Trophoblast cell (in vitro differentiated cells and primary cell): Measurements from ENCODE around the gene ZDHHC15.
"Not testable (repeated sequence)": the region's sequence is repeated elsewhere in the genome, so short reads cannot be mapped to it uniquely, and the experiment has no call there.

Experiments
- DNase-seq, 2 donors: peaks; one replicate each; pipeline ENCODE4 v3.0.0-alpha.2; 2016
- H2AFZ ChIP-seq: 2 replicates; pipeline ENCODE4 v1.6.1; 2013; ENCODE audit warnings: low read length, moderate library complexity, mild to moderate bottlenecking; ENCODE audit not compliant: insufficient read depth, poor library complexity
- H2AK5ac ChIP-seq: 2 replicates; pipeline ENCODE4 v1.6.1; 2013; ENCODE audit warnings: mild to moderate bottlenecking, low read length
- H2BK120ac ChIP-seq: 2 replicates; pipeline ENCODE4 v1.6.1; 2013; ENCODE audit warnings: low read length, mild to moderate bottlenecking, moderate library complexity; ENCODE audit not compliant: insufficient read depth, poor library complexity
- H2BK12ac ChIP-seq: 2 replicates; pipeline ENCODE4 v1.6.1; 2013; ENCODE audit warnings: mild to moderate bottlenecking, low read length, moderate library complexity
- H2BK5ac ChIP-seq: 2 replicates; pipeline ENCODE4 v1.6.1; 2013; ENCODE audit warnings: low read length, low read depth, moderate library complexity, mild to moderate bottlenecking; ENCODE audit not compliant: poor library complexity
- H3K14ac ChIP-seq: 2 replicates; pipeline ENCODE4 v1.6.1; 2013; ENCODE audit warnings: mild to moderate bottlenecking, low read length
- H3K18ac ChIP-seq: 2 replicates; pipeline ENCODE4 v1.6.1; 2013; ENCODE audit warnings: mild to moderate bottlenecking, low read length
- H3K23ac ChIP-seq: 2 replicates; pipeline ENCODE4 v1.6.1; 2013; ENCODE audit warnings: low read length
- H3K27ac ChIP-seq: 2 replicates; pipeline ENCODE4 v1.5.1; 2013; ENCODE audit warnings: low read depth, mild to moderate bottlenecking, inconsistent platforms, low read length, moderate library complexity
- H3K27me3 ChIP-seq: 2 replicates; pipeline ENCODE4 v1.6.1; 2013; ENCODE audit warnings: inconsistent platforms, mild to moderate bottlenecking, low read length, moderate library complexity; ENCODE audit not compliant: insufficient read depth
- H3K36me3 ChIP-seq, 2 experiments: 1 replicate in 1 of 2; 2 replicates in 1 of 2; pipeline ENCODE4 v1.6.1; 2013; ENCODE audit warnings: low read length in 2 of 2, mild to moderate bottlenecking in 2 of 2, moderate library complexity in 1 of 2; ENCODE audit not compliant: insufficient read depth in 2 of 2, control insufficient read depth in 1 of 2
- H3K4ac ChIP-seq: 2 replicates; pipeline ENCODE4 v1.6.1; 2013; ENCODE audit warnings: low read depth, mild to moderate bottlenecking, low read length, moderate library complexity
- H3K4me1 ChIP-seq, 2 experiments: 1 replicate in 1 of 2; 2 replicates in 1 of 2; pipeline ENCODE4 v1.6.1; 2013; ENCODE audit warnings: low read length in 2 of 2, mild to moderate bottlenecking in 2 of 2, moderate library complexity in 1 of 2; ENCODE audit not compliant: insufficient read depth in 2 of 2, control insufficient read depth in 1 of 2
- H3K4me2 ChIP-seq: 2 replicates; pipeline ENCODE4 v1.6.1; 2013; ENCODE audit warnings: inconsistent platforms, mild to moderate bottlenecking, low read length, moderate library complexity
- H3K4me3 ChIP-seq: 2 replicates; pipeline ENCODE4 v1.5.1; 2013; ENCODE audit warnings: mild to moderate bottlenecking, low read depth, low read length, inconsistent platforms
- H3K79me1 ChIP-seq: one replicate; pipeline ENCODE4 v1.6.1; 2013; ENCODE audit warnings: low read length
- H3K79me2 ChIP-seq: 2 replicates; pipeline ENCODE4 v1.6.1; 2013; ENCODE audit warnings: low read length, mild to moderate bottlenecking; ENCODE audit not compliant: control insufficient read depth, insufficient read depth, poor library complexity
- H3K9ac ChIP-seq: 2 replicates; pipeline ENCODE4 v1.6.1; 2013; ENCODE audit warnings: mild to moderate bottlenecking, low read length
- H3K9me3 ChIP-seq: 2 replicates; pipeline ENCODE4 v1.6.1; 2013; ENCODE audit warnings: low read depth, mild to moderate bottlenecking, control low read depth, inconsistent platforms, low read length; ENCODE audit not compliant: insufficient read depth
- H4K12ac ChIP-seq: 2 replicates; pipeline ENCODE4 v1.6.1; 2013; ENCODE audit warnings: low read depth, mild to moderate bottlenecking, low read length, moderate library complexity
- H4K8ac ChIP-seq: 2 replicates; pipeline ENCODE4 v1.6.1; 2013; ENCODE audit warnings: low read depth, mild to moderate bottlenecking, low read length, moderate library complexity
- H4K91ac ChIP-seq: one replicate; pipeline ENCODE4 v1.6.1; 2013; ENCODE audit warnings: low read depth, mild to moderate bottlenecking, low read length, moderate library complexity
- WGBS: extraction: QIAGEN DNeasy Blood & Tissue Kit; methylation state at CpG from one replicate; pipeline ENCODE4 v1.1.7; 2013; ENCODE audit warnings: missing lambda C conversion rate; ENCODE audit not compliant: insufficient read length, insufficient coverage; ENCODE audit errors: extremely low coverage; 5-methylcytosine and 5-hydroxymethylcytosine counted together

The ZDHHC15 gene

GRCh38 chrX:75407153-75407552 is 115.7 kb downstream of the ZDHHC15 start:
- H2BK12ac ChIP-seq, H2AFZ ChIP-seq, H3K14ac ChIP-seq, H3K79me2 ChIP-seq, H4K8ac ChIP-seq, H3K23ac ChIP-seq, DNase-seq, H2AK5ac ChIP-seq, H3K79me1 ChIP-seq, H2BK120ac ChIP-seq, H3K9ac ChIP-seq, H2BK5ac ChIP-seq, H3K4me1 ChIP-seq, H3K36me3 ChIP-seq, H3K18ac ChIP-seq, H4K12ac ChIP-seq, H3K4me2 ChIP-seq, H3K4me3 ChIP-seq, H3K9me3 ChIP-seq, H3K27ac ChIP-seq, H4K91ac ChIP-seq, H3K27me3 ChIP-seq, H3K4ac ChIP-seq: not testable (repeated sequence)
- WGBS, result no CpG with 5 or more reads among the region's 24 CpGs

- Histone ChIP-seq H3K79me1 (no peaks in the 10 kb centered on the region), H2BK5ac (no peak overlapping the region), H4K91ac (no peak overlapping the region), H3K27ac (no peak overlapping the region), H3K4me3 (no peak overlapping the region), H3K36me3 (no peaks in the 10 kb centered on the region), H2BK120ac (no peak overlapping the region), H3K23ac (no peak overlapping the region), H3K18ac (no peak overlapping the region), H3K4ac (no peak overlapping the region), H2BK12ac (no peak overlapping the region), H3K79me2 (no peaks in the 10 kb centered on the region), H3K4me1 (no peaks in the 10 kb centered on the region), H4K12ac (no peak overlapping the region), H3K14ac (no peak overlapping the region), H4K8ac (no peak overlapping the region), H3K9me3 (no peaks in the 10 kb centered on the region), H3K9ac (no peak overlapping the region), H3K27me3 (no peaks in the 10 kb centered on the region), H3K4me2 (no peak overlapping the region), H2AK5ac (no peak overlapping the region), H2AFZ (no peak overlapping the region)
- DNase-seq, result no peak
- WGBS, result no CpG with 5 or more reads among the region's 2 CpGs
These were observed 132.4 kb downstream of the ZDHHC15 start for GRCh38 chrX:75390470-75390869.

- Histone ChIP-seq H3K9me3 (no peaks in the 10 kb centered on the region), H3K36me3 (no peaks in the 10 kb centered on the region), H2BK12ac (no peak overlapping the region), H3K27me3 (no peaks in the 10 kb centered on the region), H2BK5ac (no peak overlapping the region), H2AFZ (no peak overlapping the region), H2BK120ac (no peak overlapping the region), H3K4me1 (no peaks in the 10 kb centered on the region), H2AK5ac (no peak overlapping the region), H4K12ac (no peak overlapping the region), H3K23ac (no peak overlapping the region), H3K14ac (no peak overlapping the region), H4K91ac (no peak overlapping the region), H3K79me2 (no peaks in the 10 kb centered on the region), H3K27ac (no peak overlapping the region), H3K79me1 (no peaks in the 10 kb centered on the region), H3K18ac (no peak overlapping the region), H3K9ac (no peak overlapping the region), H4K8ac (no peak overlapping the region), H3K4me2 (no peak overlapping the region), H3K4ac (no peak overlapping the region), H3K4me3 (no peak overlapping the region)
- WGBS, result no CpG with 5 or more reads among the region's 1 CpG
- no peak for DNase-seq
These were observed 153.1 kb downstream of the ZDHHC15 start for GRCh38 chrX:75369721-75370120.

- DNase-seq, result no peak
- no peak overlapping the region for H3K14ac ChIP-seq
- H2BK5ac ChIP-seq, result no peak overlapping the region
- H3K18ac ChIP-seq, result no peak overlapping the region
- no peak overlapping the region for H3K23ac ChIP-seq
- H3K4me3 ChIP-seq, result no peak overlapping the region
- H3K9me3 ChIP-seq, result no peaks in the 10 kb centered on the region
- no peak overlapping the region for H3K4me2 ChIP-seq
- H3K4ac ChIP-seq, result no peak overlapping the region
- H4K91ac ChIP-seq, result no peak overlapping the region
- no peak overlapping the region for H3K9ac ChIP-seq
- H4K12ac ChIP-seq, result no peak overlapping the region
- H3K79me1 ChIP-seq, result no peaks in the 10 kb centered on the region
- no peak overlapping the region for H2BK12ac ChIP-seq
- no peak overlapping the region for H2AK5ac ChIP-seq
- H3K27ac ChIP-seq, result no peak overlapping the region
- WGBS, result no CpG with 5 or more reads among the region's 2 CpGs
- H3K36me3 ChIP-seq, result no peaks in the 10 kb centered on the region
- H3K79me2 ChIP-seq, result no peaks in the 10 kb centered on the region
- no peak overlapping the region for H2BK120ac ChIP-seq
- H4K8ac ChIP-seq, result no peak overlapping the region
- no peaks in the 10 kb centered on the region for H3K27me3 ChIP-seq
- no peaks in the 10 kb centered on the region for H3K4me1 ChIP-seq
- H2AFZ ChIP-seq, result no peak overlapping the region
These were observed 156.0 kb downstream of the ZDHHC15 start for GRCh38 chrX:75366861-75367260.
